Renal cortical epithelial cell (primary cell): ENCODE results near the gene LRP2BP. TPM values are rescaled to one million over a fixed set of nuclear protein-coding genes. Genes with fewer than 3 reads are reported as not detected.
"Not testable (repeated sequence)": the region's sequence is repeated elsewhere in the genome, so short reads cannot be mapped to it uniquely, and the experiment has no call there.

Source experiments
- DNase-seq: peaks from one replicate; pipeline ENCODE4 v3.0.0-alpha.2; 2011; ENCODE audit warnings: low read depth
- total RNA-seq: library from RNA; depleted of rRNA; stranded (reverse); fragments of >200 nt; gene quantifications from 2 replicates; pipeline ENCODE4 v1.2.3, GENCODE V29; 2014

Gene LRP2BP
- total RNA-seq, 1 donor from 2014 or later = 1.3 TPM

- peak; percentile 91 for DNase-seq
These were observed 416 bp upstream of the LRP2BP start for GRCh38 chr4:185395956-185396723.

DNA sequence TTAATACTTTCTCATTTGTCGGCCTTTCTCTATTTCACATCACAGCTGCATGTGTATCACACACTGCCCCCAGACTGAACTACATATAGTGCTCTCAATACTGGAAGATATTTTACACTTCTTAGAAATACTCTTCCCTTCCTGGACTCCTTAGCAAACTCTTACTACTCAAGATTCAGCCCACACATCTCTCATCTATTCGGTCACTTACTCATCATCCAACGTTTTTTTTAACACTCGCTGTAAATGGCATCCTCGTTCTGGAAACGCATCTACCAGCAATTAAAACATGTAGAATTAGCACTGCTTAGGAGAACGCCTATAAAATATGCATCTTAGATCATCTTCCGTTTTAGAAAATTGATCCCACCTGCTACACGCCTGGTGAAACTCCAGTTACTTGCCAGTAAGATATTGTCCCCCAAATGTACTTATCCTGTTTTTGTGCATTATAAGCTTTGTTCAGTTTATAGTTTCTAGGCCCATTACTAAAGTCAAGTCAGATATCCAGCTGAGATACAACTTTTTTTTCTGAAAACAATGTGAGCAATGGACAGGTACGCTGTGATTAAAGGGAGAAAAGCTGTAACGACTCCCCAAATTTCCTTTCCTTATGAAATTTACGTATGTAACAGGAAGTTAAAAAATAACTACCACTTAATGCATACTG, 1.0 kb downstream of the LRP2BP start:
- no peak for DNase-seq

DNA sequence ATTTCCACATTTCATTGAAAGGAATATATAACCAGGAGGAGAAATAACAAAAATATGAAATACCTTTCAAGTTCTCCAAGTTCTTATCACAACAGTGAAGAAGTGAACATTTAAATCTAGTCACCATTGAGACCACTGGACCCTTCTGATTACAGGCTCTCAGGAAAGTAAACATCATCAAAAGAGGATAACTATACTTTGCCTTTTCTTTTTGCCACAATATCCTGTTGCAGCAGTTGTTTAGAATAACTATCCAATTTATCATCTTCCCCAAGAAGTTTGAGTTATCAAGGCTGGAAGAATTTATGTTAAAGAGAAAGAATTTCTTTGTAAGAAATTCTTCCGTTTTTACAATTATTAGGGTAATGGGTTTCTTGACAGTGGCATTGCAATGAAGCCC, 3.6 kb downstream of the LRP2BP start:
- DNase-seq = no peak

GRCh38 chr4:185390941-185391340, 4.8 kb downstream of the LRP2BP start:
- no peak for DNase-seq

- DNase-seq = no peak
These were observed 7.8 kb downstream of the LRP2BP start for GRCh38 chr4:185387957-185388356.

- no peak for DNase-seq
These were observed 10.8 kb downstream of the LRP2BP start for GRCh38 chr4:185384930-185385331.

GRCh38 chr4:185384061-185384460, 11.7 kb downstream of the LRP2BP start:
- no peak for DNase-seq

DNA sequence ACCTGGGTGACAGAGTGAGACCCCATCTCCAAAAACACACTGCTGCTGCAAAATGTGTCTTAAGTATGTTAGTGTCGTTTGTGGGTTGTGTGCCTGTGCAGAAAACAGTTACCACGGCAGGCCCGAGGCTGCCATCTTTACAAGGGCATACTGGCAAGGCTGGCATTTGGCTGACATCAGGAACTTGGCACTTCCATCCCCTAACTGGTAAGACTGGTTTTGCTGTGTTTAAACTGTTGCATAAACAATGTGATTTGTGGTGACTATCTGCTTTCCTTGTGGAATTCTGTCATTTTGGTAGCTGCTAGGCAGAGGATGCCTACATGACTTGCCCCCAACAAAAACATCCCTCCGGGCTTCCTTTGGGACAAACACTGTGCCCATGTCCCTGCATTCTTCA, 12.3 kb downstream of the LRP2BP start:
- no peak for DNase-seq

DNA sequence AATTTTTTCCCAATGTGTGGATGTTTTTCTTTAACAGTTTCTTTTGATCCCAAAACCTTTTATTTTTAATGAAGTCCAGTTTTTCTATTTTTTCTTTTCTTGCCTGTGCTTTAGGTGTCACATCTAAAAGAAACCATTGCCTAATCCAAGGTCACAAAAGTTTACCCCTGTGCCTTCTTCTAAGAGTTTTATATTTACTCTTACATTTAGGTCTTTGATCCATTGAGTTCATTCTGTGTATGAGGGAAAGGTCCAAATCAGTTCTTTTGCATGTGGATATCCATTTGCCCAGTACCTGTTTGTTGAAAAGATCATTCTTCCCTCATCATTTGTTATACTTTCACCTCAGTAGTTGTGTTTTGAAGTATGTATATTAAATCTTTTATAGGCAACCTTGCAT, 13.0 kb downstream of the LRP2BP start:
- no peak for DNase-seq

GRCh38 chr4:185381288-185382196, 14.2 kb downstream of the LRP2BP start:
- DNase-seq = peak; percentile 43

DNA sequence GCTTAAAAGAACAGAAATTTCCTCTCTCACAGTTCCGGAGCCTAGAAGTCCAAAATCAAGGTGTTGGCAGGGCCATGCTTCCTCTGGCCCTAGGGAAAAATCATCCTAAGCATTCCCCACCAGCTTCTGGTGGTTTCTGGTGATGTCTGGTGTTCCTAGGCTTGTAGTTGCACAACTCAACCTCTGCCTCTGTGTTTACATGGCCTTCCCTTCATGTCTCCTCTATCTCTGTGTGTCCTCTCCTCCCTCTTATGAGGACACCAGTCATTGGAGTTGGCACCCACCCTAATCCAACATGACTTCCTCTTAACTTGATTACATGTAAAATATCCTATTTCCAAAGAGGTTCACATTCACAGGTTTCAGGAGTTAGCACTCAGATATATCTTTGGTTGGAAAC, 15.4 kb downstream of the LRP2BP start:
- no peak for DNase-seq

GRCh38 chr4:185379326-185380295, 16.1 kb downstream of the LRP2BP start:
- DNase-seq = no peak

GRCh38 chr4:185378264-185378663, 17.5 kb downstream of the LRP2BP start:
- DNase-seq = no peak

- no peak for DNase-seq
These were observed 21.2 kb downstream of the LRP2BP start for GRCh38 chr4:185374573-185374972.

DNA sequence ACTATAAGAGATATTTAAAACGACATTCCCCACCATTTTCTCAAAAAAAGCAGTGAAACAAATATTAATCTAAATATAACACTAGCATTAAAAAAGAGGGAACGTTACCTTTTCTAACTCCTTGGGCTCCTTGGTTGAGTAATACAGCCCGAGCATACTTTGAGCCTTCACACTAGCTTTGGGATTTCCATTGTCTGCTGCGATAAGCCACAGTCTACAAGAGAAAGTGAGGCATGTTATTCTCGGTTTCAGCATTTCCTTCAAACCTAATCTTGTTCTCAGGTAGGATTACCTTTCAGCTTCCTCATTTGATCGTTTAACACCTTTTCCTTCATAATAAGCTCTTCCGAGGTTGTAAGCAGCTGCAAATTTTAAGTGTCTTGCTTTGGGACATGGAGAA, 21.7 kb downstream of the LRP2BP start:
- no peak for DNase-seq

DNA sequence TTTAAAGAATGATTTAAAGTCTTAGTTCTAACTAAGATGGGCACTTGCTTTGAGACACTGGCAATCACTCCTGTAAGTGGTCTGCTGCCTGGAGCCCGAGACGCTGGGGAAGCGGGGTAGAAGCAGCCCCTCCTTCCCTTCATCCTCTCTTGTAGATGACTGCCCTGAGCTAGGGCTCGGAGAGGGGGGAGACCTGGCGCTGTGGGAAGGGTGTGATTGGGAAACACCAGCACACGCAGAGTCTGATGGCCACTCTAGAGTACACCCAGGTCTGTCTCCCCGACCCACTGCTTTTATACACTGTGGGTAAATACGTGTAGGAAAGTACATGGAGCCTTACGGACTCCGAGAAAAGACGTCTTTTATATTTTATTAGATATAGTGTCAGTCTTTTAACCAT, 24.0 kb downstream of the LRP2BP start:
- DNase-seq = no peak

DNA sequence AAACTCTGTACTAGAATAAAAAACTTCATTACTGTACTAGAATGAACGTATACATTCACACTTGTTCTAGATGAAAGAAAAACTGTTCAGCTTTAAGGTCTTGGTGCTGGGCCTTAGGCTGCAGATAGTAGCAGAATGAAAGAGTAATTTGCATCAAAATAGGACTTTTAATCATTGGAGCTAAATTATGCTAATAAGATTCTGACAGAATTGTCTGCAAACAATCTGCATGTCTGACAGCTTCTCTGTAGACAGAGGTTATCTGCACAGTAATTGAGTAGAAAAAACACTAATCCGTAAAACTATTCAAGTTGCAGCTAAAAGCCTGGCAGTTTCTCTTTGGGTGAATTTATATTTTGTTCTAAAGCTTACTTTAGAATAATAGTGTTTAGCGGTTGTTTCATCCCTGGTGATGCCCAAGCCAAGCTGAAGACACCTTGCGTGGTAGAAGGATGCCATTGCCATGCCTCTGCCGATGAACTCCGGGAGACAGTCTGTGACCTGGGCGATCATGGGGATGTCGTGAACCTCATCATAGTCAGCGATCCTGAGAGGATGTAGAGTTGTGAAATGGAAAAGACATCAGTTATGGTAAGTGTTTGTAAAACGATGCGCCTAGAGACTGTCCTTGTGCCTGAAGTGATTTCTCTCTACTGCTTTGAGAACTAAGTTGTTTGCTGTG, 25.3 kb downstream of the LRP2BP start:
- DNase-seq = no peak

GRCh38 chr4:185369731-185370130, 26.0 kb downstream of the LRP2BP start:
- DNase-seq = no peak

DNA sequence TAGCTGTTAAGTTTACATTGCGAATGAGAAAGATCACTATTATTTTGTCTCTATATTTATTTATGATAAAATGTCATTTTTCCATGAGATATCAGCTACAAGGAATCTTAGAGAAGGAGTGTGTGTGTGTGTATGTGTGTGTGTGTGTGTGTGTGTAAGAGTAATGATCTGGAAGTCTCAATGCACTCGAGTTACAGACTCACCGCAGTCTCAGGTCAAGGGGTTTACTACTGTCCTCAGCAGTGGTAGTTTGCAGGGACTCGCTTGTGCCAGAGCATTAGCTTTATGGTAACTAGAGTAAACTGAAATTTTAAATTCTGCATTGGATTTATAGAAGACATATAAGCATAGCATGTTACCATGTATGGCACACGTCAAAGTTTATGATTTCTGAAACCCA, 30.8 kb downstream of the LRP2BP start:
- no peak for DNase-seq

GRCh38 chr4:185363251-185363650, 32.5 kb downstream of the LRP2BP start:
- DNase-seq = no peak

- not testable (repeated sequence) for DNase-seq
These were observed 33.2 kb downstream of the LRP2BP start for GRCh38 chr4:185362570-185362969.
